ENCODE results near the gene C2orf81.
"Not testable (repeated sequence)": the region's sequence is repeated elsewhere in the genome, so short reads cannot be mapped to it uniquely, and the experiment has no call there.

C2orf81 gene

DNA sequence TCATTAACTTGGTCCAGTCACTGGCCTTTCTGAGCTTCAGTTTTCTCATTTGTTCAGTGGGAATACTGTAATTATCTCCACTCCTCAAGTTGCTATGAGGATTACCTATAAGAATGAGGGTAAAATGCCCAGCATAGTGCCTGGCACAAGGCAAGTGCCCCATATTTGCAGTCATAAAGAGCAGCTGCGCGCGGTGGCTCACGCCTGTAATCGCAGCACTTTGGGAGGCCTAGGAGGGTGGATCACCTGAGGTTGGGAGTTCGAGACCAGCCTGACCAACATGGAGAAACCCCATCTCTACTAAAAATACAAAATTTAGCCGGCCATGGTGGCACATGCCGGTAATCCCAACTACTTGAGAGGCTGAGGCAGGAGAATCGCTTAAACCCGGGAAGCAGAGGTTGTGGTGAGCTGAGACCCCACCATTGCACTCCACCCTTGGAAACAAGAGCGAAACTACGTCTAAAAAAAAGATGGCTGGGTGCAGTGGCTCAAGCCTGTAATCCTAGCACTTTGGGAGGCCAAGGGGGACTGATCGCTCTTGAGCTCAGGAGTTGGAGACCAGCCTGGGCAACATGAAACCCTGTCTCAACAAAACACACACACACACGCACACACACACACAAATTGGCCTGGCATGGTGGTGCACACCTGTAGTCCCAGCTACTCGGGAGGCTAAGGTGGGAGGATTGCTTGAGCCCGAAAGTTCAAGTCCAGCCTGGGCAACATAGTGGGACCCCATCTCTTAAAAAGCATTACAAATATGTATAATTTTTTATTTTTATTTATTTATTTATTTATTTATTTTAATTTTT lies 21.3 kb upstream of the C2orf81 start:
- DNase-seq (ENCODE audit: low spot score): not testable (repeated sequence)

DNA sequence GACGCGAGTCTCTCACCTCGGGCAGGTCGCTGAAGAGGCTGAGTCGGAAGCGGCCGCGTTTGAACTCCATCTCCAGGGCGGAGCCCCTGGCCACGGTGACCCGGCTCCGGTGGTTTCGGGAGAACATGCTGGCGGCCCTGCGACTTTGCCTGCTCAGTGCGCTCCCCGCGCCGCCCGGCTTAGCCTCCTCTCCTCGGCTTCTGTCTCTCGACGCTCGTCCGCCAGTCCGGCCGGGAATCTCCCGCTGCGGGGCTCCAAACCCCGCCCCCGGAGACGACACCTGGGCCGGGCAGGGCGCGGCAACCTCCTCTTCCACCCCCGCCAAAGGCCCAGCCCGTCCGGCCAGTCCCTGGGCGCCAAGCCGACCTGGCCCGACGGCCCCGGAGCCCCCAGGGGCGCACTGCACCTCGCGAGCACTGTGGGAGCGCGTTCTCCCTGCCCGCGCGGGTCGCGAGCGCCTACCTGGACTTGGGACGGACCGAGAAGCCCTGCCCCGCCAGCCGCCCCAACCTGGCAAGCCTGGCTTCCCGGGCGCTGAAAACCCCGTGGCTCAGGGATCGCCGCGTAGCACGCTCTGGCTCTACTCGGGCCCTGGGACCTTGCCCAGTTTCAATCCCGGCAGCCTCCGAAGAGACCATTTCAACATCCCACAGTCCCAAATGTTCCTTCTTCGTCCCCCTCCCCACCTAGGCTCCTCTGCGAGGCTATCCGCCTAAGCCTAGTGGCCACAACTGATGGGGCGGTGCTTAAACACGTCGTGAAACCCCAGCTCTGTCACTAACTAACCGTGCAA lies 20.5 kb upstream of the C2orf81 start, which contains the start of gene RTKN:
Gene RTKN (minus strand): TSS at position 248 of the 793 bp plus-strand sequence. CDS start 121 bp downstream, at position 127.
- DNase-seq (ENCODE audit: low spot score): no peak

DNA sequence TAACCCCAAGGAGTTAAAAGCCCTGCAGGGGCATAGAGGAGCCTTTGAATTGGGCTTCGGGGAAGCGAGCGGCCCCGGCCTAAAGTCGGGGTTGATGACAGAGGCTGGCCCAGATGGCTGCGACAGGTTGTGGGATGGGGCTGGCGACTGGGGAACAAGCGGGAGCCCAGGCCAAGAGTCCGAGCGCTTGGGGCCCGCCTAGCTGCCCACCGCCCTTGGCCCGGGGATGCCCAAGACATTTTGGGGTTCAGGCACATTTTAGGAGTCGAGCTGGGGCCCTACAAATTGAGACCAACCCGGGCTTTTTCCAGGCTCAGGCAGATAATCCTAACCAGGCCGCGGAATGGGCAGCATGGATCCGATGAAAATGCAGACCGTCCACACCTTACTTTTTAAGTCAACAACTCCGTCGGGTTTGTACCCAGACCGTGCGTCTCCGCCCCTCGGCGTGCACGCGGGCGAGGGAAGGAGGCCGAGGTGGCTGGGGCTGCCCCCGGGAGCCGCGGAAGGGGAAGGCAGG lies 19.8 kb upstream of the C2orf81 start:
- no peak for DNase-seq (ENCODE audit: low spot score)

DNA sequence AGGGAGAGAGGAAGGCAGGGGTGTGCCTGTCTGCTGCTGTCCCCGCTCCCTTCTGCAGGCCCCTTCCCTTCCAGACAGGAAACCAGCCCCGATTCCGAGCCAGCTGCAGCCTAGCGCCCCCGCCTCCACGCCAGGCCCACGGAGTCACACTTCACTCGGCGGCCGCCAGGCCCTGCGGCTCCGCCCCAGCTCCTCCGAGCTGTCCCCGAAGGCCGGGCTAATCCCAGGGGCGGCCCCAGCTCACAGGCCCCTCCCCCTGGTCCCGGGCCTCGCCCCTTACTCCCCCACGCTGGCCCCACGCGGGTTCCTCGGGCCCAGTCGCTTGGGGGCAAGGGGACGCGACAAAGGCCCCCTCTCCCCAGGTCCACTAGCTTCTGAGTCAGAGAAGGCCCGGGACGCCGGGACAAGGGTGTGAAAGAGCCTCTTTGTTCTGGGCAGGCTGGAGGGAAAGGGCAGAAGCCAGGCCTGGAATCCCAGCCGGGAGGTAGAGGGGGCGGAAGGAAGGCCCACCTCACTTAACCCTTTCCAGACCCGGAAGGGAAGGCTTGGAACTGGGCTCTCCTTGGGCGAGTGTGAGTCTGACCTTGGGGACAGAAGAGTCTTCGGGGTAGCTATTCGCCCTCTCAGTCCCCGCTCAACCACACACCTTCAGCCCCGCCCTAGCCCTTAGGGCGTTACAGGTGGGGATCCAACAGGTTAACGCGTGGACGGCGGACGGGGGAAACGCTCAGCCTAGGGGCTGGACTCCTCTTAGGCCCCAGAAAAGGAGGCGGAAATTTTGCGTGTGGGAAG lies 19.2 kb upstream of the C2orf81 start:
- peak; percentile 98 for DNase-seq (ENCODE audit: low spot score)

DNA sequence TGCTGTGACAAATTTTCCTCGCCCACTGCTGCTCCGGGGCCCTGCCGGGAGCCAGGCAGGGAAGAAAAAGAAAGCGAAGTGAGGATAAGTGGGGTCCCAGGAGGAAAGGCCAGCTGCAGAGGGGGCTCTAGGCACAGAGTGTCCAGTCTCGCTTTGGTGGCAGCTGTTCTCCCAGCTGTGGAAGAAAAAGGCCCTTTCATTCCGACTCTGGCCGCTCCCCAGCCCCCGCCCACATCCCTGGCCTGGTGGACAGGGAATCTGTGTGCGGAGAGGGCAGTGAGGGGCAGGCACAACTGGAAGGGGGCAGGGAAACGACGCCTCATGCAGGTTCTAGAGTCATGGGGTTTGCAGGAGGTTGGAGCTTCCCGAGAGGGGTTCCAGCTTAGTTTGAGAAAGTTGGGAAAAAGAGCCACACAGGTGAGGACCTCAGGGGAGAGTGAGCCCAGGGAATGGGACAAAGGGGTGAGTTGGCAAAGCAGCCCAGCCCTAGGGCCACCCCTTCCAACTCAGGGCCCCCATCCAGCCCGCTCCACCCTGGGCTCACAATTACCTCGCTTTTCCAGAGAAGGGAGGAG lies 18.5 kb upstream of the C2orf81 start:
- DNase-seq (ENCODE audit: low spot score): peak; percentile 72

DNA sequence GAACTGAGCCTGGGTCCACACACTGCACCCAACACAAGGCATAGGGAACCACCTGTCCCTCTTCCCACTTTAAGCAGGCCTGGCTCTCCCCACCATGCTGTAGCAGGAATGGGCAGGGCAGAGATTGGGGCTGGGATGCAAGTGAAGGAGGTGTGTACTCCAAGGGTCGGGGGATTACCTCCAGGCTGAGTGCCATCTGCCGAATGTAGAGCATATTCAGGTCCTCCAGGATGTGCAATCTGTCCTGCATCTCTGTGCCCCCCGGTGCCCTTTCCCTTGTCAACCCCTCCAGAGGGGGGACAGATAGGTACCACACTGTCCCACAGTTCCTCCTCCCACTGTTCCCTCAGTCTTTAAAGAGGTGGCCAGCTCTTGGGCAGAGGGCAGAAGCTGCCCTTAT lies 18.0 kb upstream of the C2orf81 start:
- DNase-seq (ENCODE audit: low spot score): no peak

DNA sequence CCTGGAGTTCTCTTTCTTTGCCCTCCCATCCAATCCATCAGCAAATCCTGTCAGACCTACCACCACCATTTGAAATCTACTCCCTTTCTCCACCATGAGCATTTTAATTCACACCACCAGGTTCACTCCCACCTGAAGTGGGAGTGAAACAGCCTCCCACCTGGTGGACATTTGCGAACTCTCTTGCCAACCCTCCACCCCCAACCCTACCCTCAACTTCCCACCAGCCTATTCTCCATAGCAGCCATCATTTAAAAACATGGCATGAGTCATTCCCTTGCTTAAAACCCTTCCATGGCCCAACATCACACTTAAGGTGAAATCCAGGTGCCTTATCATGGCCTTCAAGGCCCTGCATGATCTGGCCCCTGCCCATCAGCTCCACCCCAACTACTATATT lies 16.8 kb upstream of the C2orf81 start:
- DNase-seq (ENCODE audit: low spot score): no peak

DNA sequence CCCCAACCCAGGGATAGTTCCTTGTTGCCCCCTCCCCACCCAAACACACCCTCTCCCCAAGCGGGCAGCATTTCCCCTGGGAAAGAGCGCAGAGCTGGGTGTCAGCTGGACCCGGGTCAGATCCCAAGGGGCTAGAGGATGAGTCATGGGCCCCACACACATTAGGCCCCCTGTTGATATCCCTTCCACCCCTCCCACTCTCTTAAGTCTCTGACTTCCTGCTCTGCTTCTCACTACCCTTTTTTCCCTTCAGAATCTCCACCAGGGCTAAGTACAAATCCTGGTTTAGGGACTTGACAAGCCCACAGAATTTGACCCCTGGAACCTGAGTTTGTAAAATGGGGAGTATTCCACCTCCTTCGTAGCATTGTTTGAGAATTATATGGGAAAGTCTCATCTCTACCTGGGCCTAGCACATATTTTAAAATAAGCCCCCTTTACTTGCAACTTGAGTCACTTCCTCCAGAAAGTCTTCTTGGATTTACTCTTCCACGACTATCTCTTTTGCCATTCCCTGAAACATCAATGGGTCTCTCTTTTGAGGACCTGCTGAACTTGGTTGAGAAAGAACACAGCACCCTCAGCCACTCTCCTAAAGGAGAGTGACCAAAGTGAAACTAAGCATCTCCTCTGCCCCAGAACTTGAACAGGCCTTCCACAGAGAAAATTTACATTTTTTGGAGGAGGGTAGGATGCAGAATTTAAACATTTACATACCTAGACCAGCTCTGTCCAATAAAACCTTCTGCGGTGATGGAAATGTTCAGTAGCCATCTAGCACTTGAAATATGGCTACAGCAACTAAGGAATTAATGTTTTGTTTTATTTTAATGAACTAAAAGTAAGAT lies 15.7 kb upstream of the C2orf81 start:
- no peak for DNase-seq (ENCODE audit: low spot score)

DNA sequence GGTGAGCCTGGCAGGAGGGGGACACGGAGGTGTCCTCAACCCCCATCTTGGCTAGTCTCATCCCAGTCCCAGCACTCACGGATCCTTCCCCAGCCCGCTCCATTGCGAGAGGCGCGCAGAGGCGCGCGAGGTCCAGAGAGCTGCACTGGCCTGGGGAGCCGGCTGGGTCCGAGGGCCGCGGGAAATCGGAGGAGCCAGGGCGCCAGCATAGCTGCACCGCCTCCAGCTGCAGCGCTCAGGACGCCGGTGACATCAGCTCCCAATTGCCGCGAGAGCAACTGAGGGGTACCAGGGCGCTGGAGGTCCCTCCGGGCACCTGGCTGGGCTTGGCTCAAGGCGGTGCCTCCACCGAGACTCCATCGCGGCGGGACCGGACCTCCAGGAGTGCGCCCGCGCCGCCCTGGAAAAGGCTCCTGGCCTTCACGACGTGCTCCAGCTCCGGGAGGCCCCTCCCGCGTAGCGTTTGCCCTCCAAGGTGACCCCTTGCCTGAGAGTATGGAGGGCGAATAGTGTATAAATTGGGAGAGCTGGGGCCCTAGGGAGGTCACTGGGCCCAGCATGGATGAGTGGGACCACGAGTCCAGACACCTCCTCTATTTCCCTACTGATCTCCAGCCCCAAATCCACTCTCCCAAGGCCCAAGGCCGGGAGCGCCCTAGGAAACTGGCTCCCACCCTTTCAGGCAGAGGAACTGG lies 14.8 kb upstream of the C2orf81 start:
- DNase-seq (ENCODE audit: low spot score): no peak

GRCh38 chr2:74430502-74430901 lies 9.1 kb upstream of the C2orf81 start:
- no peak for DNase-seq (ENCODE audit: low spot score)

DNA sequence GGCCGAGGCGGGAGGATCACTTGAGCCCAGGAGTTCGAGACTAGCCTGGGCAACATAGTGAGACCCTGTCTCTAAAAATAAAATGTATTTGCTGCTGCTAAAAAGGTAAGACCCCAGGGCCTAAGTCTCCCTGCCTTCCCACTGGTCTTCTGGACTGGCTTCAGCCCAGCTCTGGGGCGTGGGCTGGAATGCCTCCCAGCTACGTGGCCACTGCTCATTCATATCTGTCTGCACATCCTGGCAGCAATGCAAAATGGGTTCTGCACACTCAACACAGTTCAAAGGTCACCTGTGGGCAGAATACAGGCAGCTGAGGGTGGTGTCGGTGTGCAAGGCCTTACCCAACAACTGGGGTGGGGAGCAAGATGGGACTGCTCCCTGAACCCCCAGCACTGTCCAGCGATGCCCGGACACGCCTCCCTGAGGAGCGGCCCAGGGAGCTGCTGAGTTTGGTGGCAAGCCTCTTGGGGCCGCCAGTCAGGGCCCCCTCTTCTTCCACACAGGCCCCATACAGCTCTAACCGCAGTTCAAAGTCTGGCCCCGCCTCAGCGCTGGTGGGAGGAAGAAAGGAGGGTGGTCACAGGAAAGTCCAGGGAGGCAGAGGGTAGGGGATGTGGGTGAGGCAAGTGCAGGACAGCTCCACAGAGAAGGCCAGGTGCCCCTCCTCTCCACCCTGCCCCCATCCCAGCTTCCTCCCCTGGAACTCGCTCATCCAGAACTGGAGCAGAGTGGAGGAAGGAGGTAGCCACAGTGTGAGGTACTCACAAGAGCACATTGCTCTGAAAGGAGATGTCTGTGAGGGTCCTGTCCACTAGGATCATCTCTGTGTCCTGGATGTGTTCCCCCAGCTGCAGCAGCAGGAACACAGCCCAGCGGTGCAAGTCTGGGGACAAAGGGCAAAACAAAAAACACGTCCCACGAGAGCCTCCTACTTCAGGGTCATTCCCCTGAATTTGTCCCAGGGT lies 8.3 kb upstream of the C2orf81 start:
- DNase-seq (ENCODE audit: low spot score): no peak

DNA sequence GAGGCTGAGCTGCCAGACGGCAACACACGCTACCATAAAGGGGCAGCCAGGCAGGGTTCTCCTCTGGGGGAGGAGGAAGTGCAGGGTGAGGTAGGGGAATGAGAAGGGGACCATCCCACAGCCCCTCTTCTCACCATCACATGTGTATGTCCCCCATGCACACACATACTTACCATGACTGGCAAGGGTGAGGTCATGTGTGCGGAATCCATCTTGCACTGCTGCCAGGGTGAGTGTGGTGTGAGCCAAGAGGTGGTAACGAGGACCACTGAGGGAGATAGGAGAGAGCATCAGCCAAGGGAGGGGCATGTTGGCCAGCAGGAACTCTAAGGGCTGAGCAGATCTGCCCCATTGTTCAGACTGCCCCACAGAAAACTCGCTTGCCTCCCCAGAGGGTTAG lies 7.3 kb upstream of the C2orf81 start:
- DNase-seq (ENCODE audit: low spot score): no peak

DNA sequence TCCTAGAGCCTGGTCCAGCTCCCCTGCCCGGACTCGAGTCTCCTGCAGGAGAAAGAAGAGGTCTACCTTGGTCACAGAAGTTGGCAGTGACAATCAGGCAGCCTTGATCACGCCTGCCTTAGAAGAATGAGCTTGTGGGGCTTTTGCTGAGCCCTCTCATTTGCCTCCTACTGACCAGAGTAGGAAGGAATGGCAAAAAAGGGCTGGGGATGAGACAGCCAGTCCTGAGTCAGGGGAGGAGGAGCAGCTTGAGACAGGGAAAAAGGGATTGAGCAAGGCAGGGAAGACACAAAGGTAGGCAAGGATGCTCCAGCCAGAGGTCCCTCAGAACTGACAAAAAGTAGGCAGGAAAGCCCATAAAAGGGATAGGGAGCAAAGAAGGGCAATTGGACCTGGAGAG lies 6.1 kb upstream of the C2orf81 start:
- no peak for DNase-seq (ENCODE audit: low spot score)

- DNase-seq (ENCODE audit: low spot score): no peak
These were observed 4.9 kb upstream of the C2orf81 start for GRCh38 chr2:74426181-74426758.

GRCh38 chr2:74425523-74425922 lies 4.1 kb upstream of the C2orf81 start:
- peak; percentile 38 for DNase-seq (ENCODE audit: low spot score)

DNA sequence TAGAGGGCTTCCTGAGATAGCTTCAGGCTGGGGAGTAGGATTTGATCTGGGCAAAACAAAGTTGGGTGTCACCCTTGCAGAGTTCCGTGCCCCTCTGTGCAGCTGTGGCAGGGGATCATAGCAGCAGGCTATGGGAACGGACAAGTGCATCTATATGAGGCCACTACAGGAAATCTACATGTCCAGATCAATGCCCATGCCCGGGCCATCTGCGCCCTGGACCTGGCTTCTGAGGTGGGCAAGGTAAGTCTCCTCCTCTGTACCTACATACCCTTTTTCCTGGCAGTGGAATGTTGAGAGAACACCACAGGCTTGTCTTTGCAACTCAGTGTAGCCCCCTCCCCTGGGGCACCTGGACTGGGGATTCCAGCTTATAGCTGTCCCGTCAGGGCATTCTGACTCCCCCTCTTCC lies 3.6 kb upstream of the C2orf81 start:
- DNase-seq (ENCODE audit: low spot score): no peak

GRCh38 chr2:74424139-74424992 lies 2.9 kb upstream of the C2orf81 start:
- DNase-seq (ENCODE audit: low spot score): no peak
